HL-60 (cell line): ENCODE measurements around the gene TCF25.

Experiments used
- GABPA ChIP-seq: IDR thresholded peaks from 2 replicates; pipeline ENCODE4 v1.6.1; 2012; ENCODE audit warnings: low read depth
- TF ChIP-seq, protein P1 (sequence below): IDR thresholded peaks from one replicate; pipeline ENCODE4 v1.5.1; 2011; ENCODE audit warnings: low read length, control low read depth, inconsistent platforms; ENCODE audit not compliant: insufficient read depth

DNA sequence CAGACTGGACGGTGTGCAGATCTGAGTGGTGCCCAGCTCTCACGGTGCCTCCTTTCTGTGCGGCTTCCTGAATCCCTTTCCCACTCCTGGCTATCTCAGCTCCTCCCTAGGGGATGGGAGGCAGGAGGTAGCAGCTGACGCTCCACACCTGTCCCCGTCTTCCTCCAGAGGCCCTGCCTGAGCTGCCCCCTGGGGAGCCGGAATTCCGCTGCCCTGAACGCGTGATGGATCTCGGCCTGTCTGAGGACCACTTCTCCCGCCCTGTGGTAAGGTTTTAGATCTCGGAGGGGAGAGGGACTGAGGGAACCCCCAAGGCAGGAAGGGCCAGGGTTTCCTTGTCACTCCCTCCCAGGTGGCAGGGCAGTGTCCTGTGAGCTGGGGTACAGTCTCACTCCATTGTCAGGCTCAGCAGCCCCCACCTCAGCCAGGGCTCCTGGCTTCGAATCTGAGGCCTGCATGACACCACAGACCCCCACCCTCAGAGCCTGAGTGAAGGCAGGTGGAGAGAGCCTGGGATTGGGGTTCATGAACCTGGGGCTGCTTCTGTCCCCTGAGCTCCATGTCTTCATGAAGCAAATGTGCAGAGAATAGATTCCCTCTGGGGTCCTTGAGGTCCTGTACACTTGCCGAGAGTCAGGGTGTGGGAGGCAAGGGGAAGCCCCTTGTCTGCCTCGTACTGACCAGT is 81.8 kb downstream of the TCF25 start:
- TF ChIP-seq, protein P1, sequence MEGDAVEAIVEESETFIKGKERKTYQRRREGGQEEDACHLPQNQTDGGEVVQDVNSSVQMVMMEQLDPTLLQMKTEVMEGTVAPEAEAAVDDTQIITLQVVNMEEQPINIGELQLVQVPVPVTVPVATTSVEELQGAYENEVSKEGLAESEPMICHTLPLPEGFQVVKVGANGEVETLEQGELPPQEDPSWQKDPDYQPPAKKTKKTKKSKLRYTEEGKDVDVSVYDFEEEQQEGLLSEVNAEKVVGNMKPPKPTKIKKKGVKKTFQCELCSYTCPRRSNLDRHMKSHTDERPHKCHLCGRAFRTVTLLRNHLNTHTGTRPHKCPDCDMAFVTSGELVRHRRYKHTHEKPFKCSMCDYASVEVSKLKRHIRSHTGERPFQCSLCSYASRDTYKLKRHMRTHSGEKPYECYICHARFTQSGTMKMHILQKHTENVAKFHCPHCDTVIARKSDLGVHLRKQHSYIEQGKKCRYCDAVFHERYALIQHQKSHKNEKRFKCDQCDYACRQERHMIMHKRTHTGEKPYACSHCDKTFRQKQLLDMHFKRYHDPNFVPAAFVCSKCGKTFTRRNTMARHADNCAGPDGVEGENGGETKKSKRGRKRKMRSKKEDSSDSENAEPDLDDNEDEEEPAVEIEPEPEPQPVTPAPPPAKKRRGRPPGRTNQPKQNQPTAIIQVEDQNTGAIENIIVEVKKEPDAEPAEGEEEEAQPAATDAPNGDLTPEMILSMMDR, result no peak
- TF ChIP-seq GABPA, result no peak
